Stimulated activated naive CD4-positive, alpha-beta T cell (primary cell): ENCODE measurements around the gene RUNDC3A.

ENCODE experiments used
- DNase-seq, 6 experiments: peaks; one replicate each; lab custom pipeline; 2025; lab: John Stamatoyannopoulos, UW

The RUNDC3A gene

DNA sequence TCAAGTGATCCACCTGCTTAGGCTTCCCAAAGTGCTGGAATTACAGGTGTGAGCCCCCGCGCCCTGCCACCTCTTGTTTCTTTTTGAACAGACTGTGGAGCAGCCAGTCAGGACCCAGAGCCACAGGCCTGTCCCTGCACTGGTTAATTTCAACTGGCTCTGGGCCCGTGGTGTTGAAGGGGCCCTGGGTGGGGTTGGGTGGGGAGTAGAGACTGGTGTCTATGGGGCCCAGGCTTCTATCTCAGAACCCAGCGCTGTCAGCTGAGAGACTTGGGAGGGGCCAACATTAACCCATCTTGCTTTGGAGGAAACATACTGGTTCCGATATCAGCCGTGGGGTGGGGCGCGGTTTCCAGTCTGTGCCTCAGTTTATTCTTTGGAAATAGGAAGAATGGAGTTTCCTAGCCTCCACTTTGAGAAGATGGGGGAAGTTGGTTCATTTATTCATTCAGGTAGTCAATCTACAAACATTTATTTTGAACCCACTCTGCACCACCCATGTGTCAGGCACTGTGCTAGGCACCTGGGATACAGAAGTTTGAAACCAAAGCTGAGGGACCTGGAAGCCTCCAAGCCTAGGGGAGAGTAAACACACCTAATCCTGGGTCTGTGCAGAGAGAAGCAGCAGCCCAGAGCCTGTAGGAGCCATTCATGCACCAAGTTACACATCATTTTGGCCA lies 24.9 kb upstream of the RUNDC3A start:
- DNase-seq = no peak

DNA sequence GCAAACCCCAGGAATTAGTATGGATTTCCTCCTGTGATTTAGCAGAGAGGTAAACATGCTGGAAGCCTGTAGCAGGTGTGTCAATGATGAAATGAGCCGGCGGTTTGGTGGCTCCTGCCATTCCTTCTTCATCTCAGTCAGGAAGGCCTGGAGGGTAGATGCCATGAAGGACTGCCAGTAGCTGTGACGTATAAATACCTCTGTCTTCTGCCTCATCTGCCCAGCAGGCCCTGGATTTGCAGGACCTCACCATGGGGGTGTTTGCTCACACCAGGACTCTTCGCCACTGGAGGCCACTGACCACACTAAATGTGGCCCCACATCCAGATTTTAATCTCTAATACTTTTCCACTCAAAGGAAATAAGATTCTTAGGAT lies 24.4 kb upstream of the RUNDC3A start:
- DNase-seq = no peak

DNA sequence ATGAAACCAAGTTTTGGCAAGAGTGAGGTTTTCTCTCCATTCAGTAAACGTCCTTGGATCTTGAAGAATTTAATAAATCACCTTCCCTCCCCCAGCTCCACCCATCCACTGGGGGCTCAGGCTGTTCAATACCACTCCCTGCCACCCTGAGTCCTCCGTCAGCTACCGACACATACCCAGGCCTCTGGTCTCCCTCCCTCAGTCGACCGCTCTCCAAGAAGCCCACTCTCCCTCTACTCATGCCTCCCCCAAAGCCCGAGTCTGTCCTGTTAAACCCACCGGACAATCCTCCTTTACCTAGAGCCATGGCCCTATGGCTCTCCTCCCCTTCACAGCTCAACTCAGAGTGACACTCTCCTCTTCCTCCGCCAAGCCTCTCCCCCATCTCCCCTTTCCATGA lies 20.8 kb upstream of the RUNDC3A start:
- DNase-seq = no peak

GRCh38 chr17:44293509-44294226 lies 14.7 kb upstream of the RUNDC3A start:
- no peak for DNase-seq

DNA sequence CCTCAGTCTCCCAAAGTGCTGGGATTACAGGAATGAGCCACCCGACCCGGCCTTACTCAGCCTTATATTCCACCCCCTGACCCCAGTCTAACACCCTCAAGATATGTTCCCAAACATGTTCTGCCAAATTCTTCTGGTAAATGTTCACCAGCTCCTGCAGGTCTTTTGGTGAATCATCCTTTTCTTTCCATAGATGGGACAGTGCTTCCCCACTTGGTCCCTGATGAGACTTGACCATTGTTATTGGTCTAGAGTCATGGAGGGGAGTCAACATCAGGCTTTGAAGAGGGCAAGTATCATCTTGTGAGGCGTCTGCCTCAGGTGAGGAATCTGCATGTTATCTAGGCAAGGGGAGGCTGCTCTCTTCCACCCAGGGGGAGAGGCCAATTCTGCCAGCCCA lies 10.4 kb upstream of the RUNDC3A start:
- DNase-seq = no peak

DNA sequence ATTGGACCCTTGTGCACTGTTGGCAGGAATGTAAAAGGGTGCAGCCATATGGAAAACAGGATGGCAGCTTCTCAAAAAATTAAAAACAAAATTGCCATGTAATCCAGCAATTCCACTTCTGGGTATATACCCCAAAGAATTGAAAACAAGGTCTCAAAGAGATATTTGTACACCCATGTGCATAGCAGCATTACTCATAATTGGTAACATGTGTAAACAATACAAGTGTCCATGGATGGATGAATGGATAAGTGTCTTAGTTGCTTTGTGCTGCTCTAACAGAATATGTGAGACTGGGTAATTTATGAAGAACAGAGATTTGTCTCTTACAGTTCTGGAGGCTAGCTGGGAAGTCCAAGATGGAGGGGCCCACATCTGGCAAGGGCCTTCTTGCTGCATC lies 3.8 kb upstream of the RUNDC3A start:
- no peak for DNase-seq

DNA sequence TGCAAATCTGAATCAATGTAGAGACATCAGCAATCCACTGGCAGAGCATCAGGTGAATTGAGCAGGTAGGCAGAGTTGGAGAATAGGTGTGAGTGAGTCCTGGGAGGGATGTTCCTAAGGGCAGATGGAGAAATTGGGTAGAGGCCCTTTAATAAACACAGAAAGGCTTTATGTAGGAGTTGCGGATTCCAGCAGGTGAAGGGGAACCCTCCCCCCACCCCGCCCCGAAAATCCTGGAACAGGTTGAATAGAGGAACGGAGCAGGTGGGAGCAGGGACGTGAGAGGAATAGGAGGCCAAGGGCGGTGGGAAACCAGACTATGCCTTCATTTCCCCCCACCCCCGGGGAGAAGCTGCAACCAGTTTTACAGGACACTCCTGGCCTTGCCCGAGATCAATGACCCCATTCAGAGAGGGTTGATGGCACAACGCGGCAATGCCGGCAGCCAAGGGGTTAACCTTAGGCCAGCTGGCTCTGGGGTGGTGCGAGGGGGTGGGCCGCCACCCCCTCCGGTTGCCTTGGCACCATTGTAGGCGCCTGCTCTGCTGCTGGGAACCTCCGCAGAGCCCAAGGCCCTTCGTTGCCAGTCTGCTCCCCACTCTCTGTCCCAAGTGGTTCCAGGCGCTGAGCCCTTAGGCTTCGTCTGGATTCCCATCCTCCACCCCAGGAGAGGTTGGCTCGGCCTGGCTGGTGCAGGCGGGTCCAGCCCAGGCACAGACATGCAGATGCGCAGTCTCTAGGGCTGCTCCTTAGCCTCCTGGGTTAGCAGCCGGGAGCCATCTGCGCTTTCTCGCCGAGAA lies 814 bp upstream of the RUNDC3A start:
- DNase-seq = peak in 1 of 6 experiments; percentile 43

DNA sequence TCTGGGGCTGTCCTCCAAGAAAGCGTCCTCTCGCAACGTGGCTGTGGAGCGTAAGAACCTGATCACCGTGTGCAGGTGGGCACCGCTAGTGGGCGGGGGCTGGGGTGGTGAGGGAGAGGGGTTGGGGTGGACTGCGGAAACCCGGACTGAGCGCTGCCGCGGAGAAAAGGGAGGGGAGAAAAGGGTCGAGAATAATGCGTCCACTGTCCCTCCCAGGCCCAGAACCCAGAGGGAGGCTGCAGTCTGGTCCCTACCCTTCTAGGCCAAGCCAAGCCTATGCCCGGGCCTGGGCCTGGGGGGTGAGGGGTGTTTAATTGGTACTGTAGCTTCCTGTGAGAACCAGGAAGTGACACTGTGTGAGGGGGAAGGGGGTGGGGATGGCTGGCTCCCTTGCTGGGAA lies 464 bp downstream of the RUNDC3A start:
- DNase-seq = peak in 2 of 6 experiments; percentile 9 to 17

DNA sequence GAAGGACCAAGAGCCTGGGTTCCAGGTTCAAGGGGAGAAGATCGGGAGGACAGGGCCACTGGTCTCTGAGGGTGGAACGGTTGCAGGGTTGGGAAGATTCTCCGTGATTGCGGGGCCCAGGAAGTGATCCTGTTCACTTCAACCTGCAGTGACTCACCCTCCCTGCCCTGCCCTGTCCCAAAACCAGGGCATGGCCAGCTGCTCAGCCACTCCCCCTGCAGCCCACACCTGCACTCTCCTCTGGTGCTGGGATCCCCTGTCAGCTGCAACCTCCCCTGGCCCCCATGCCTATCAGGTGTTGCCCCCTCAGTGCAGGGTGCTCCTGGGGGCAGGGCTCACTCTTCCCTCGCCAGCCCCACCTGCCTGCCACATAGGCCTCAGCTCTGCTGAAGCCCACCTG lies 1.1 kb downstream of the RUNDC3A start:
- no peak for DNase-seq

GRCh38 chr17:44310188-44310587 lies 1.8 kb downstream of the RUNDC3A start:
- DNase-seq = no peak

- DNase-seq = no peak
Measured at GRCh38 chr17:44310609-44311376, 2.4 kb downstream of the RUNDC3A start.

DNA sequence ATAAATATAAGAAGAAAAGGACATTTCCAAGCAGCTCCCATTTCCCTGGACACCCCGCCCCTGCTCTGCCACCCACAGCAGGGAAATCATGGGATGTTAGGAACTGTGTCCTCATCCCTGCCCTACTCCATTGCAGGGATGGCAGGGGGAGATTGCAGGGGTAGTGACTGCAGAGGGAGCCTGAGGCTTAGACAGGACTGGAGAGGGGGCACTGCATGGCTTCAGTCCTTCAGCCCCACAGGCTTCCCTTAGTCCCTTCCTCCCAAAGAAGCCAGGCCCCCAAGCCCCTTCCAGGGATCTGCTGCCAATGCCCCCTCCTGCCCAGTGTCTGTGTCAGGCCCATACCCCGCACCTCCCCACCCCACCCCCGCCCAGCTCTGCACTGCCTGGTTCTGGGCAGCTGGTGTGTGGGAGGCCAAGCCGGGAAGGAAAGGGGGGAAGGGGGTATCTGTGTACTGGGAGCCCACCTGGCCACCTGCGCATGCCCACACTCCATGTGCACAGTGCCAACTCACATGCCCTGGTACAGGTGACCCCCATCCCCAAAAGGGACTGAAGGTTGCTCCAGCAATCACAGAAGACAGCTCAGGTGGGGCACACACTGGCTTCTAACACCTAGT lies 3.3 kb downstream of the RUNDC3A start:
- no peak for DNase-seq

DNA sequence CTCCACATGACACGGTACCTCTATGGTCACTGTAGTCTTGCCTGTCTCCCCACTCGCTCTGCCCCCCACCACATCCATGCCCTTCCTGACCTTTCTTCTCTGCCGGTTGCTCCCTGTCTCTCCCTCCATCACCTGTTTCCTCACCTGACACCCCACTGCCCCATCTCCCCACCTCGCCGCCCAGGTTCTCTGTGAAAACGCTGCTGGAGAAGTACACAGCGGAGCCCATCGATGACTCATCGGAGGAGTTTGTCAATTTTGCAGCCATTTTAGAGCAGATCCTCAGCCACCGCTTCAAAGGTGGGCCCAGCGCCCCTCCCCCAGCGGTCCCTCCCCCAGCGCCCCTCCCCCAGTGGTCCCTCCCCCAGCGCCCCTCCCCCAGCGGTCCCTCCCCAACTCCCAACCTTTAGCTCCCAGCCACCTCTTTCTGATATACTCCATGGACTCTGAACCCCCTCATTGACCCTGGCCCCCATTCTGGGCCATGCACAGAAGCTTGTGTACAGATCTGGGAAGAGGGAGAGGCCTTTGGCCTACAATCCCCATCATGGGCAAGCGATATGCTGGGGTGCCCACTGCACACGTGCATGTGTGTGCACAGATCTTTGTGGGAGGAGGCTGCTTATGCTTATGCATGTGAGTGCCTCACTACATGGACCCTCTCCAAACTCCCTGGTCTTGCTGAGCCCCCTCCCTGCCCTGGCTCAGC lies 4.1 kb downstream of the RUNDC3A start:
- no peak for DNase-seq

DNA sequence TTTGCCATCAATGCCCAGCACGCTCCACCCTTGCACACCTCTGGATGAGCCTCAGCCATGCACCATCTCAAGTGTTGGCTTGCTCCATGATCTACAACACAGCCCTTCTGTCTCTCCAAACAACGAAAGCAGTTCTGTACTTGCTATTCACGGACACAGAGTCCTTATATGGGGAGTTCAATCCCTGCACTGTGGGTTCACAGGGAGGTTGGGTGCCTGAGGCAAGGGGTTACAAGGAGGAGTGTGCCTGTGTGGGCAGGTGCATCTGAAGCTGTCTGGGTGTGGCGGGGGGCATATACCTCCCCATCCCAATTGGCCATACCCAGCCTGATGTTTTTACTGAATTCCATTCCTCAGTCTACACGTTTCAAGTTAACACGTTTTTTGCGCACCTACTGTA lies 5.6 kb downstream of the RUNDC3A start:
- no peak for DNase-seq

GRCh38 chr17:44314524-44314868 lies 6.1 kb downstream of the RUNDC3A start:
- no peak for DNase-seq

DNA sequence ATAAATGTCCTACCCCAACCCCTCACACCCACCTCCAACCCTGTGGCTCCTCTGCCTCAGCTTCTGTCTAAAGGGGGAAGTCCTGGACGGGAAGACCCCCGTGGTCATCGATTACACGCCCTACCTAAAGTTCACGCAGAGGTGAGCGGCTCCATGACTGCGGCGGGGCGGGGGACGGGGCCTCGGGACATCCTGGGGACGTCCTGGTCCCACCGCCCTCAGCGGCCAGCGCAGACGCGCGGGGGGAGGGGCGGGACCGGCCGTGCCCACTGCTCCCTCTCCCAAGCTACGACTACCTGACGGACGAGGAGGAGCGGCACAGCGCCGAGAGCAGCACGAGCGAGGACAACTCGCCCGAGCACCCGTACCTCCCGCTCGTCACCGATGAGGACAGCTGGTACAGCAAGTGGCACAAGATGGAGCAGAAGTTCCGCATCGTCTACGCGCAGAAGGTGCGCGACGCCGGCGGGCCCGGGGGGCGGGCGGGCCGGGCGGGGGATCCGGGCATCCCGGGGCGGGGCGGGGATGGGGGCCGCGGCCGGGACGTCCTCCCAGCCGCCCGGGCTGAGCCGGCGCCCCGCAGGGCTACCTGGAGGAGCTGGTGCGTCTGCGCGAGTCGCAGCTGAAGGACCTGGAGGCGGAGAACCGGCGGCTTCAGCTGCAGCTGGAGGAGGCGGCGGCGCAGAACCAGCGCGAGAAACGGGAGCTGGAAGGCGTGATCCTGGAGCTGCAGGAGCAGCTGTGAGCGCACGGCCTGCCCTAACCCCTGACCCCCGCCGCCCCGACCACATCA lies 6.7 kb downstream of the RUNDC3A start:
- peak in 4 of 6 experiments; percentile 19 to 49 (median 40) for DNase-seq

GRCh38 chr17:44315760-44316731 lies 7.6 kb downstream of the RUNDC3A start:
- DNase-seq = no peak

DNA sequence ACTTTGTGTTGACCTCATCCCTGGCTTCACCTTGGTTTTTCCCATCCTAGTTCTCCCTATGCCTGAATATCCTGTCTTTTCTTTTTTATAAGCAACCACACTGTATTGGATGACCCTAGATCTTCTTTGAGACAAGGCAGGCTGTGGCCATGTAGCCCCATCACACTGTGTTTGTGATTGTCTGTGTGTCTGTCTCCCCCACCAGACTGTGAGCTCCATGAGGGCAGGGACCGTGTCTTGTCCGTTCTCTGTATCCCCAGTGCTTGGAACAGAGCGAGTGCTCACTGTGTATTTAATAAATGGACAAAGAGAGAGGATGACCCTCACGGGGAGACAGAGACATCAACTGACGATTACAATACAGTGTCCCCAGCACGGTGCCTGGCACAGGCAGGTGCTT lies 9.1 kb downstream of the RUNDC3A start:
- no peak for DNase-seq
